Measurements from ENCODE around the gene JPT2. TPM values are rescaled to one million over a fixed set of nuclear protein-coding genes. Genes with fewer than 3 reads are reported as not detected.
A peak's percentile ranks its signal among the peaks of the same experiment; 100 is the strongest.

The JPT2 gene
- total and polyA plus RNA-seq, 11 donors, result 11.0 to 76.1 (median 34.1) TPM

- Histone ChIP-seq H3K36me3 (peaks cover 2 to 94% (median 90%) of the 10 kb centered on the region in 9 donors), H3K4me3 (no peak overlapping the region), H3K27ac (peak overlapping the region in 7 of 12 donors; percentile 4 to 78 (median 29)), H3K9me3 (no peaks in the 10 kb centered on the region), H3K4me1 (peaks cover 0 to 17% (median 5%) of the 10 kb centered on the region in 12 donors), H3K27me3 (no peaks in the 10 kb centered on the region)
- peak; percentile 91 to 95 (median 94) for ATAC-seq
- TF ChIP-seq POLR2A (IDR thresholded peaks at IDR 0.05) (no peak), CTCF (IDR thresholded peaks at IDR 0.05) (no peak)
- peak; percentile 72 to 89 (median 79) for DNase-seq
- 59 to 87% (median 74%) methylated on average over 13 to 24 of the region's 24 CpGs for WGBS, 4 donors
- intact Hi-C loops (cut with DNase I), result no loop called here
Observed at GRCh38 chr16:1656808-1657617, 21.1 kb upstream of the JPT2 start.

GRCh38 chr16:1657841-1658240 is 20.2 kb upstream of the JPT2 start:
- TF ChIP-seq CTCF (IDR thresholded peaks at IDR 0.05) (no peak), POLR2A (IDR thresholded peaks at IDR 0.05) (no peak)
- peaks cover 0 to 17% (median 5%) of the 10 kb centered on the region in 12 donors for H3K4me1 ChIP-seq
- no peak overlapping the region for H3K4me3 ChIP-seq
- peak in 1 of 4 donors; percentile 4 for ATAC-seq
- no peak for DNase-seq
- H3K36me3 ChIP-seq, result peaks cover 2 to 95% (median 90%) of the 10 kb centered on the region in 9 donors
- 90 to 94% (median 93%) methylated on average over 12 to 13 of the region's 13 CpGs for WGBS, 4 donors
- intact Hi-C loops (cut with DNase I), result no loop called here
- H3K9me3 ChIP-seq, result no peaks in the 10 kb centered on the region
- H3K27me3 ChIP-seq, result no peaks in the 10 kb centered on the region
- H3K27ac ChIP-seq, result peak overlapping the region in 3 of 12 donors; percentile 19 to 78 (median 67)

GRCh38 chr16:1659031-1659430 is 19.0 kb upstream of the JPT2 start:
- peaks cover 0 to 17% (median 5%) of the 10 kb centered on the region in 12 donors for H3K4me1 ChIP-seq
- peak in 1 of 5 donors; percentile 6 for DNase-seq
- no peak overlapping the region for H3K27ac ChIP-seq
- H3K36me3 ChIP-seq, result peaks cover 2 to 95% (median 91%) of the 10 kb centered on the region in 9 donors
- no peaks in the 10 kb centered on the region for H3K27me3 ChIP-seq
- no peak overlapping the region for H3K4me3 ChIP-seq
- TF ChIP-seq CTCF (IDR thresholded peaks at IDR 0.05), result no peak
- TF ChIP-seq POLR2A (IDR thresholded peaks at IDR 0.05), result no peak
- no peak for ATAC-seq
- 70 to 90% (median 86%) methylated on average over 5 of the region's 5 CpGs for WGBS, 4 donors
- no peaks in the 10 kb centered on the region for H3K9me3 ChIP-seq
- intact Hi-C loops (cut with DNase I), result no loop called here

- H3K4me1 ChIP-seq, result peaks cover 0 to 12% (median 4%) of the 10 kb centered on the region in 12 donors
- peaks cover 7 to 95% (median 91%) of the 10 kb centered on the region in 9 donors for H3K36me3 ChIP-seq
- no peak overlapping the region for H3K4me3 ChIP-seq
- WGBS, 4 donors, result 78 to 89% (median 87%) methylated on average over 2 of the region's 2 CpGs
- TF ChIP-seq CTCF (IDR thresholded peaks at IDR 0.05) (no peak), POLR2A (IDR thresholded peaks at IDR 0.05) (no peak)
- intact Hi-C loops (cut with DNase I), result no loop called here
- no peaks in the 10 kb centered on the region for H3K9me3 ChIP-seq
- H3K27ac ChIP-seq, result no peak overlapping the region
- DNase-seq (no peak), ATAC-seq (no peak)
- no peaks in the 10 kb centered on the region for H3K27me3 ChIP-seq
Observed at GRCh38 chr16:1661826-1662225, 16.3 kb upstream of the JPT2 start.

All from heart left ventricle (tissue), 16 donors.